ENCODE results near the gene COL4A2.

COL4A2 gene

DNA sequence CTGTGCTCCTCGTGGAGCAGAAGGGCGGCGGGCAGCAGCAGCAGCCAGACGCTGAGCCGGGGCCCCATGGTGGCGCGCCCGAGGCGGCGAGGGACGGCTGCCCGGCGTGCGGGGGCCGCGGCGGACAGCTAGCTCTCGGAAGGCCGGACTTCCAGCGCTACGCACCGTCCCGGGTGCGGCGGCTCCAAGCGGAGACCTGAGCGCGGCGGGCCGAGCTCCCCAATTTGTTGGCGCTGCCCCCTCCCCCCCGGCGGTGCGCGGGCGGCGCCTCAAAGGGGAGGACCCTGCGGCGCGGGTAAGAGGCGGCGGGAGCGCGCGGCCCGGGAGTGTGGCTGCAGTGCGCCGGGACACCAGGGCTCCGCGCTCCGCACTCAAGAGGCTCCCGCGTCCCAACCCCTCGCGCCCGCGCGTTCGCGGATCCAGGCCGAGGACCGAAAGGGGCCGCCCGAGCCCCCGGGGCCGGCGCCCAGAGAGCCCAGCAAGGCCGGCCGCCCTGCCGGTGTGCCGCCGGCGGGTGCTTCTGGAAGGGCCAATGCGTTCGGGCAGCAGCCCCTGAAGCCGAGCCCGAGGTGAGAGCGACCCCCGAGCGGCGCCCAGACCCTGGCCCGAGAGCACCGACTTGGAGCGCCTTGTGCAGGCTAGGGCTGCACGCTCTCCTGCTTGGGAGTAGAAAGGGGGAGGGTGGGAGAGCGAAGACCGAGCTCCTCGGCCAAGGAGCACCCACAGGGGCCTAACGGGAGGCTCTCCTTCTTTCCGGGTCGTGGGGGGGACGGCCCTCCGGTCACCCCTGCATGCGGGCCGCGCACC lies at the start of gene COL4A2, which contains the start of gene COL4A1:
Gene COL4A2 (plus strand): TSS at position 325 of the 807 bp plus-strand sequence. CDS start 620 bp downstream, outside the sequence.
Gene COL4A1 (minus strand): TSS at position 198 of the 807 bp plus-strand sequence. CDS start 130 bp downstream, at position 68.
- DNase-seq (ENCODE audit: low spot score) = no peak

DNA sequence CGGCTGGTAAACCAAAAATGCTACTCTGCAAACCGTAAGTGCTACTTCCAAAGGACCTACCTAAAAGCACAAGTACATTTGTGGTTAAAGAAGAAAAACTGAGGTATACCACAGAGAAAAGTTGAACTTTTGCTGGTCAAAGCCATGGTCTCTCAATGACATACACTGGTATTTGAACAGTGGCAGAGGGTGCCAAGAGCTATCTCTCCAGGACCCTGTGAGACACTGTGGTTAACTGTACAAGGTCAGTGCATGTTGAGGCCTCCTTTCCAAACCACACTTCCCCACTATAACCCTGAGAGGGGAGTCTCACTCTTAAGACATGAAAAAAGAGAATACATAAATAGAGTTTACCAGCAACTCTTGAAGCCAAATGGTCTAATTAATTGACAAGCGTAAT lies 49.7 kb upstream of the COL4A2 start:
- DNase-seq (ENCODE audit: low spot score) = no peak

DNA sequence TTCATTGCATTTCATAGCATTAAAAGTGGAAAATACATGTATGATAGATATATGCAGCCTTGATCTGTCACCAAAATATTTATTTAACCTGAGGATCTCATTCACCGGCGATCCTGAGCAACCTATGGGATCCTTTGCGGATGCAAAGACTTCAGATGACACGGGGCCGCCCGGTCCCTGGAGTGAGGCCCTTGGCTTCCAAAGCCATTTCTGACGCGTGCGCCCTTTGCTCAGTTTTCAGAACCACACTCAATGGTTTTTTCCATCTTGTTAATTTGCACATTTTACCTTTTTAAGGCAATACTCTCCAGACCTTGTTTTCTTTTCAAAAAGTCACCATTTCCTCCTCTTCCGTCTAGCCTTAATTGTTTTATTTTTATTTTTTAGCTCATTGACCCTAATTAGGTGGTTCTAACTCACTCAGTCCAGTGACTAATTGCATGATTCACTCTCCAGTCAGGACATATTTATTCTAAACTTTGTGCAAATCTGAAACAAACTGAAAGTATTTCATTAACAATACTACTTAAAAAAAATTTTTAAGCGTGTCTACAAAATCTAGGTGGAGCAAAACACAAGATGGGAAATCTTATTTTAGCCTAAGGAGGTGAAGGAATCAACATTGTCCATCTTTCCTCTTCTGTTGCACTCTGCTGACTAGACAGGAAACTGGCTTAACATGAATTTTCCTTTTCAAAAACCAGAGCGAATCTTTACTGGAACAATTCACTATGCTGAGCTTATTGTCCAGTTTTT lies 48.0 kb upstream of the COL4A2 start:
- DNase-seq (ENCODE audit: low spot score) = no peak

DNA sequence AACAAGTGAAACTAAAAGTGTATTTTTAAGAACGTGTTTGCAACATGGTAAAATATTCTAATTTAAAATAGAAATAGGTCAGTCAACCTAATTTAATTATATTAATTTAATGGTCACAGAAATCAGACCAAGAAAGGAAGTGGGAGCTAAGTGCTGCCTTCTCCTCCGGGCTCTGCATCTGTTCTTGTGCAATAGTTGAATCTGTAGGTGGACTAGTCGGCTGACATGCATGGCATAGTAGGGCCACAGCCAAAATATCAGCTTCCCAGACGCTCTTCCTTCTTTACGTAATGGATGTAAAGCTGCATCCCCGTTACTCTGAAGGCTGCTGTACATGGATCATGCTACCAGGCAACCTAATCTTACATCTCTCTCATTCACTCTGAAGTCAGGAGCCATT lies 47.4 kb upstream of the COL4A2 start:
- DNase-seq (ENCODE audit: low spot score) = no peak

DNA sequence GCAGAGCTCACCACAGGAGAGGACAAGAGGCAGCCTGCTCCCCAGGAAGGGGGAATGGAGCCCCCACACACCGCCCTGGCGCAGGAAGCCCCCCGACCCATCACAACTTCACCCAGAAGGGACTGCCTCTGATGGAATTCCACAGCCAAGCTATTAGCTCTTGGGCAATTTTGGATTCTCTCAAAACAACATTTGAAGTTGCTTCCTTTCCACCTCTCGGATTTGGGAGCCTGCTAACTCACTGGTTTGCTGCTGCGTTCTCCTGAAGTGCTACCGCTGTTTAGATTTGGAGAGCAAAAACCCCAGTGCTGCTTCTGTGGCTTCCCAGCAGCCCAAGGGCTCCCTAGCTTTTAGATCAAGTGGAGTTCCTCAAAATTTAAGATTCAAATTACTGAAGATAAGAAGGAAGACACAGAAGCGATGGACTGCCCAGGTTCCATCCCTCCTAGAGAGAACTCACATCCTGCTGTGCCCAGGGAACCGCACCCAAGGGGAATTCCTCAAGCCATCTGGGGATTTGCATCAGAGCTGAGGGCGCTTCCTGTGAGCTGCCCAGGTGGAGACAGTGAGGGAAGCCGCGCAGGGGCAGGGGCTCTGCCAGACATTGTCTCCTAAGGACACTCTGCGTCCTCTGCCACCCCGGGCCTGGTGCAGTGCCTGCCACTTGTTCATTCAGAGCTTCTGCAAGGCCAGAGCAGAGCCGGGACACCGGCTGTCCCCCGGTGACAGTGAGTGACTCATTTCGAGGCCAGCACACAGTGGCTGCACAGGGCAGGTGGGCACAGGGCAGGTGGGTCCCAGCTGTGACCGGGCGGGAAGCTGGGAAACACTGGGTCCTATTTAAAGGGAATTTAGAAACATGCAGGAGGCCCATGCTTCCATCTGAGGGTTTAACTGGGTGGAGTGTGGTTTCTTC lies 45.7 kb upstream of the COL4A2 start:
- DNase-seq (ENCODE audit: low spot score) = no peak

DNA sequence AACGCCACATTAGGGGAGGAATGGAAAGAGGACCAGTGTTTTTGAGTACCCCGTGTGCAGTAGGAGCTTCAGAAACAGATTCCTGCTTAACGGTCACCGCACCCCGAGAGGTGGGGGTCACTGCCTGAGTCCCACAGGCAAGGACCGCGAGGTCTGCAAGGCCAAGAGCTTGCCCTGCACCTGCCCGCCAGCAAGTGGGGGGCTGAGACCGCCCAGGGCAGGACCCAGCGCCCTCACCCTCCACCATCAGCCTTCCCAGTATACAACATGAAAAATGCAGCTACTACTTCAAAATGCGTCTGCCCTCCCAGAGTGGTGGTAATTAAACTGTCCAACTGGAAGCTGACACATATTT lies 45.0 kb upstream of the COL4A2 start:
- DNase-seq (ENCODE audit: low spot score) = no peak

DNA sequence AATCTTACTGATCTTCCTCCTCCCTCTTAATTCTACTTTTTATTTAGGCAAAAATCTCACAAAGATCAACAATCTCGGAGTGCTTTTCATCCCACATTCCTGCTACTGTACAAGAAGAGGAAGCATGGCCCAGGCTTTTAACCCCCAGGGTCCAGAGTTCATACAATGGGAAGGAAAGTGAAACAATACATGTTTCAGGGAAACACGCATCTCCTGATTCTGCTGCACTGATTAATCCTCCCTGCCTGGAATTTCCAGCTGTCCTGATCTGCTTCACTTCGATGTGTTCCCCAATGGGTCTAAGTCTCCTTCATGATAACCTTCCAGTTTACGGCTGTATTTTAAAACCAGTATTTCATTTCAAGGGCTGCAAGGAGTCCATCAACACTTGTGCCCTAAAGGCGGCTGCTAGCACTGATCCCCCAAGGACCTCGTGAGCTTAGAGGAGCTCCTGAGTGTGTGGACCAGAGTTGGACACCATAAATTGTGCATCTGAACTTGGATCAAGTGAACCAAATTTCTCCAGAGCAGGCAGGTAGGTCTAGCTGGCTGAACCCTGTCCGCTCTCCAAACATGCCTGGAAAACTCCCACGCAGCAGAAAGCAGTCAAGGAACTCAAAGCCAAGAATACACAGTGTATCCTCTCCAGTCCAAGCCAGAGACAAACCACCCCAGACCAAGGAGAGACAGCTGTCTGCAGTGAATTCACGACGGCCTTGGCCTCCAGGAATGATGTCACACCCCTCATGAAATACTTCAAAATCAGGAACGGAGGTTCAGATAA lies 44.4 kb upstream of the COL4A2 start:
- no peak for DNase-seq (ENCODE audit: low spot score)

DNA sequence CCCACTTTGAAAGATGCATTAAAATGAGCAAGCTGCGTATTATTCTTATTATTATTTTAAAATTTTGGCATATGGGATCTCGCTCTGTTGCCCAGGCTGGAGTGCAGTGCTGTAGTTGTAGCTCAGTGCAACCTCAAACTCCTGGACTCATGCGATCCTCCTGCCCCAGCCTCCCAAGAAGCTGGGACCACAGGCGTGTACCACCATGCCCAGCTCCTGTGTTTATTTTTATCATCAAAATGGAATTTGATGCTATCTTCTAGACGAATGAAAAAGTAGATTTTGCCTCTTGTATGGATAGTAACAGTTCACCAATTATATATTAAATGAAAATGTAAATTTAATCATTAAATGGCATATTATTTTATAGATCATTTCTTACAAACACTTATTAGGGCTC lies 43.7 kb upstream of the COL4A2 start:
- DNase-seq (ENCODE audit: low spot score) = no peak

DNA sequence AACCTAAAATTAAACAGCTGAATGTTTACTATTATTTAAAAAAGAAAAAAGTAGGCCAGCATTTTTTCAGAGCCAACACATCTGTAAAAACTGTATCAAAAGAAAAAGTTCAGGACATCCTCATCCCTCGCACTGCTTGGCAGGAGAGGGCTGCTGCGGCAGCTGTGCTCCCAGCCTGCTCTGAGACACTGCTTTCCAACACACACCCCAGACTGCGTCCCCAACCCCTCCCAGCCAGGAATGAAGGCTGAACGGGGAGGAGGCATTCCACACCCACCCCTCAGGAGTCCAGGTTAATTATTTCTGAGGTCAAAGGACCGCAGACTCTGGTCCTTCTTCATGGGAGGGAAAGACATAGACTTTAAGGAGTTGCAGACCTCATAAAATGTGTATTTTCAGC lies 43.2 kb upstream of the COL4A2 start:
- no peak for DNase-seq (ENCODE audit: low spot score)

DNA sequence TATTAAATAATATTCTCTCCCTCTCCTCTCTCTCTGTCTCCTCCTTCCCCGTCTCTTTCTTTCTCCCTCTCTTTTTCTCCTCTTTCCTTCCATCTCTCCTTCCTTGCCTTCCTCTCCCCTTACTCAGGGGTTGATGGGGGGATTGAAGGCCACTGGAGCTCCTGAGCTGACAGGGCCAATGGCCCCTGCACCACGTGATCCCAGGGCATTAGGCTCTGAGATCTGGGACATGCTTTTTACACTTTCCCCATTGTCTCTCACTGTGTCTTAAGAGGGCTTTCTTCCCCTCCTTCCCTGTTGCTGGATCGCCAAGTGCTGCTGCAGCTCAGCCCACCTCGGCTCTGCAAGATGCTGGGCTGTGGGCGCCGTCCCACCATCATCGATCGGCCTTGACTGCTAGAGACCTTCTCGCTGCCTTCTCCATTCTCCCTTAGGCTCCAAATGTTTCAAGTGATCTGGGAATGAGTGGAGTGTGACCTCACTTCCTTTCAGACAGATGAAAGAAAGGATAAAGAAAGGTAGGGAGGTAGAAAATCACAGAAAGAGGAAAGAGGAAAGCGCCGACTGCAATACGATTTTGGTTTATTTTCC lies 42.3 kb upstream of the COL4A2 start:
- no peak for DNase-seq (ENCODE audit: low spot score)

DNA sequence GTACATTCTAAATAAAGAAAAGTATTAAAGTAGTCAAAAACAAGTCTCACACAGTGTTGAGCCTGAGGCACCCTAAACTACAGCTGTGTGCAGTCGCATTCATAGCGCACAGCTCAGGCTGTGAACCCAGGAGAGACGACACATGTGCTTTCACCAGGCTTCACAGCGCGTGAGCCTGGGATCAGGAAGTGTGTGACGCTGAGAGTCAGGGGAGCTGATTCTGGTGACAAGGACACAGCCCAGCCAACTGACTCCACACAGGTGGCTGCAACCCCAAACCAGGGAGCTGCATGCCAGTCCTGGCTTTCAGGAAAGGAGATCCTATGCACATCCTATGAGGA lies 41.8 kb upstream of the COL4A2 start:
- DNase-seq (ENCODE audit: low spot score) = no peak

DNA sequence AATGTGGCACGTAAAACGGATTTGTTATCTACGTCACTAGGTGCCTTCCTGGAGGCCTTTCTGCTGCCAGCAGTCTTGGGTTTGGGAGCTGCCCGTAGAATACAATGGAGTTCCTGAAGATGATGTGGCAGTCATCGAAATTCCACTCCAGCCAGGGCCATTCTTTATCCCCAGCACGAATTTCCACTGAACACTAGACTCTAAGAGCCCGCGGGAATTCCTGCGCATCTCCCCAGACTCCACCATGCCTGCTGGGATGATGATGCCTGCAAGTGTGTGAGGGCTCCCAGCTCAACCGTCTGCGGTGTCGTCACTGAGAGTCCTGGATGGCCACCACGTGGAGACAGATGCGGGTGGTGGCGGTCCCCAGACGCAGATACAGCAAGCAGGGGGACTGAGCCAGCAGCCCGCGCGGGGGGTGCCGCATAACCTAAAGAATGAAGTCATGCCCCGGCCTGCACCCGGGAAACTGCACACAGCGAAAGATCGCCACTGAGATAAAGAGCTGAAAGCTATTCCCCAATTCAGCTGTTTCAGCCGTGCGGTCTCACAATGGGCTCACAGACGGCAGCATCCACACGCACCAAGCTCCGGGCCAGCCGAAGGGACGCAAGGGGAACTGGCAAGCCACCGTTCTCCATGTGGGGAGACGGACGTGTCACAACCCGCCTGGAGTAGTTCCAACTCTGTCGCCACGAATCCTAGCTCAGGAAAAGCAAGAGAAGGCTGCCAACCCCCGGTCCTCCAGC lies 41.2 kb upstream of the COL4A2 start:
- no peak for DNase-seq (ENCODE audit: low spot score)

DNA sequence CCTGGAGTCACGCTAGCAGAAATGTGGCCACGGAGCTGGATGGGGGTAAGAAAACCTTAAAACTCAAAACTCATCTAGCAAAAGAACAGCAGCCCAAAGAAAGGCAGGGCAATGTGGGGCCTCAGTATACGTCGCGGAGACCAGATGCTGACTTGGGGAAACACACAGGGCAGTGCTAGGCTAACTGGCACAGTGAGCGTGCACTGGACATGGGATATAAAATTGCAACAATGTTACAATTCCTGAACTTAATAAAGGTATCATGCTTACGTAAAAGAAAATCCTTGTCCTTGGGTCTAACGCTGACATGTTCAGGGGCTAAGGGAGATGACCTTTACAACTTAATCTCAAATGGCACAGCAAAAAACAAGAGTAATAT lies 40.7 kb upstream of the COL4A2 start:
- no peak for DNase-seq (ENCODE audit: low spot score)

DNA sequence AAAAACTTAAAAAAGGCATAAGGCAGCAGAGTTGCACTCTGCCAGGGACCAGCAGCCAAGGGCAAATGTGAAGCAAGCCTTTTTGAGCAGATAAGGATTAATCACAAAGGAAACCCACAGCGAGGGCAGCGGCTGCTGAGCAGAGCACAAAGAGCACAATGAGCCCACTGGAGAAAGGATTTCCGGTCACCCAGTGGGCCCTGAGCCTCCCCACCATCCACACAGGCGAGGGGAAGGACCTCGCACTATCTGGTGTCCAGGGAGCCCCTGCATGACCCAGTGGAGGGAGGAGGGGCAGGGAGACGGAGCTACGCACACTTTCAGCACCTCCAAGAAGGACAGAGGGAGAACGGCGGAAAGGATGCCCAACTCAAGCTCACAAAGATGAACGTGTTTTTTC lies 40.1 kb upstream of the COL4A2 start:
- no peak for DNase-seq (ENCODE audit: low spot score)

DNA sequence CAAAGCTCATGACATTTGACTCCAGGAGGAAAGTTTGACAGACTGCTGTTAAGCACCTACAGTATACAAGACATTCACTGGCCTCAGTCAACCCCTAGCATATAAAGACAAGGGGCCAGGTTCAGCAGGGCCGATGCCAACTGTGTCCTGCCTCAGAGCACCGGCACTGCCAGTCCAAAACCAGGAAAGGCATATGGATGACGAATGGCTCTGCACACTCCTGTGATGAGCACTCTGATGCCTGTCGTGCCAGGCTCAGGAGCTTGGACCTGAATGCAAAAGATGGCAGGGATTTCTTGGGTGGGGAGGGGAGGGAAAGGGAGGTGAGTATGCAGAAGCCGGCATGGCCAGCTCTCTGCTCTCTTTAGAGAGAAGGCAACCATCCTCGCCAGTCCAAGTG lies 39.0 kb upstream of the COL4A2 start:
- no peak for DNase-seq (ENCODE audit: low spot score)

DNA sequence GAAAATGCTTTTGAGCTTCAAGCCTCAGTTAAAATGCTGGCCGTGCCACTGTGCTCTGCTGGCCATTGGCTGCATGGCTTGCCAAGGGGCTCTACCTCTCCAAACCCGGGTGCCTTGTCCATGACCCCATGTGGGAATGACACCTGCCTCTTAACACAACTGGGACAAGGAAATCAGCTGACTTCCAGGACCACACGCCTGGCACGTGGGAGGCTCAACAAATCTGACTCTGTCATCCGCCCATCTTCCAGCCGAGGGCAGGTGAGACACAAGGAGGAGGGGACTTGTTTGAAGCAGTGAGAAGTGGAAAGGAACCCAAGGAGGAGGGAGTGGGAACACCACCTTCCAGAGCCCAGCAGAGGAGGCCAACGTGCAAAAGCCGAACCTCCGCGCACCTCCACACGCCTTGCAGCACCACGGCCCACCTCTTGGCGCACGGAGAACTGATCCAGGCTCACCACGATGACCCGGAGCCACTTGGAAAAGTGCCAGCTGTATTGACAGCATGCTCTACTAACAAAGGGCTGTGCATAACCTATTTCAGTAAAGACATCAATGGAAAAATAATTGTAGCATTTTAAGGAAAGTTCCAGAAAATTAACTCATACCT lies 38.4 kb upstream of the COL4A2 start:
- no peak for DNase-seq (ENCODE audit: low spot score)

DNA sequence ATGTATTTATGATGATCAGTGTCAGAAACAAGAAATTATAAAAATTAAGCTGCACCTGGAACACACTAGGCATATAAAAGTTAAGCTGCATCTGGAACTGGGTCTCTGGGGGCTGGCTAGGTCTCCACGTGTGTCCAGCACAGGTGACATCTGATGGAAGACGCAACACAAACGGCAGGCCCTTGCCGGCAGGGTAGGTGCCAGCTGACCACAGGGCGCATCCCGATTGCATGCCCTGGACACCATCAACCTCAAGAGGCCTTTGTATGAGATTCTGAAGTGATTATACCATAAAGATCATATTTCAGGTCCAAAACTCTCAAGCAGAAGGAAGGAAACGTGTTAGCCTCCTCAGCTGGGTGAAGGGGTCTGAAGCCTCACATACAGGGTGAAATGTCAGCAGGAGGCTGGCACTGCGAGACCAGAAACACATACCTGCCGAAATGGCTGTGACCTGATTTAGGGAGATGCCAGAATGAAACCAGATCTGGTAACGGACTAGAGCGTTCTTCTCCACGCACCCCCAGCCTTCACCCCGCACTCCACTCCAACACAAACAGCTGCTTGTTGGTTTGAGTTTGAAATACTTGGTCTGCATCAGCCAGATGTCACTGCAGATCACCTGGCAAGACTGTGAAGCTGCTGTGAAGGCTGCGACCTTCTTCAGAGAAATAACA lies 37.4 kb upstream of the COL4A2 start:
- DNase-seq (ENCODE audit: low spot score) = no peak

DNA sequence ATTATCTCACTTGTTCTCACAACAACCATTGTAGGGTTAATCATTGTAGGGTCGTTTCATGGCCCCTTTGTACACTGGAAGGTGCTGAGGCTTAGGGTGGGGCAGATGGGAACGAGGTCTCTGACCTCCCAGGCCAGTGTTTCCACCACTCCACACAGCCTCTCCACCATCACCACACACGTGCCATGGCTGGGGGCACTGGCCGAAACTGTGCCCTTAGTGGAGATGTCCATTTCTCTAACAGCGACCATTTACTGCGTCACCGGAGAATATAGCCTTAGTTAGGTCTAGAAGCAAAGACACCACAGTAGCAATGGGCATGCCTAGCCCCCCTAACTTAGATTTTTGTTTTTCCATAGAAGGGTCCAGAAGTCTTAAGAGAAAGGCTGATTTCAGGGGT lies 36.6 kb upstream of the COL4A2 start:
- DNase-seq (ENCODE audit: low spot score) = no peak

DNA sequence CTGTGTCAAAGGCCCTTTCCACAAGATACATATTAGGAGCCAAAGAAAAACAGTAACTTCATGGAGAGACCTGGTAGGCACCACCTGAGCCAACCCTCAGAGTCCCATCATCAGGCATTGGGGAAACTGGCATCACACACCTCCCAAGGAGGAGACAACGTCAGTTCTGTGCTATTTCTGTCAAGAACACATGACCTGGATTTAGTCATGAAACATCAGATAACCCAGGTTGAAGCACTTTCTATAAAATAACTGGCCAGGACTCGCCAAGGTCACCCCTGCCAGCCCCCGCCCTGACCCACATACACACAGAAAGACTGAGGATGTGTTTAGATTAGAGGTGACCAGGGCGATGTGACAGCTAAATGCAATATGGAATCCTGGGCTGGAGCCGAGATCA lies 35.8 kb upstream of the COL4A2 start:
- DNase-seq (ENCODE audit: low spot score) = no peak

DNA sequence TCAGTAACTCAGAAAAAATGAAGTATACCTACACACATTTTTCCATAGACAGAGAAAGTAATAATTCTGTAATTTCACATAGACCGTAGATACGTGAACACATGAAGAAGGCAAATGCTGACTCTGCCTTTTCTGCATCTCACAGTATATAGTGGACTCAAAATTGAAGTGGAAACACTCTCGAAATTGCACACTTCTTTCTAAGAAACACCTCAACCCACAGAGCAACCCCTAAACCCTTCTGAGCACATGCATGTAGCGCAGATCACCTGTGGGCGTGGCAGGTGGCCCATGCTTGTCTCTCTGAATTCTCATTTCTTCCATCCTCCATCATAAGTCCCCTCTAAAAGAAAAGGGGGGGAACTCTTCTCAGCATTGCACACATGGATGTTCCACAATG lies 34.9 kb upstream of the COL4A2 start:
- DNase-seq (ENCODE audit: low spot score) = no peak
